GM08714 (cell line): ENCODE results near the gene ZFX.
A peak's percentile ranks its signal among the peaks of the same experiment; 100 is the strongest.
"Not testable (repeated sequence)": the region's sequence is repeated elsewhere in the genome, so short reads cannot be mapped to it uniquely, and the experiment has no call there.

ENCODE experiments used
- H3K4me3 ChIP-seq: fragments of 200-500 bp; sonication (Bioruptor generic); 2 replicates; pipeline ENCODE4 v1.5.1; 2014; ENCODE audit warnings: mild to moderate bottlenecking, low read length, inconsistent platforms
- ZNF274 ChIP-seq: IDR thresholded peaks from 2 replicates; pipeline ENCODE4 v1.6.1; 2012; ENCODE audit warnings: mild to moderate bottlenecking, low read depth, low read length

Gene ZFX

DNA sequence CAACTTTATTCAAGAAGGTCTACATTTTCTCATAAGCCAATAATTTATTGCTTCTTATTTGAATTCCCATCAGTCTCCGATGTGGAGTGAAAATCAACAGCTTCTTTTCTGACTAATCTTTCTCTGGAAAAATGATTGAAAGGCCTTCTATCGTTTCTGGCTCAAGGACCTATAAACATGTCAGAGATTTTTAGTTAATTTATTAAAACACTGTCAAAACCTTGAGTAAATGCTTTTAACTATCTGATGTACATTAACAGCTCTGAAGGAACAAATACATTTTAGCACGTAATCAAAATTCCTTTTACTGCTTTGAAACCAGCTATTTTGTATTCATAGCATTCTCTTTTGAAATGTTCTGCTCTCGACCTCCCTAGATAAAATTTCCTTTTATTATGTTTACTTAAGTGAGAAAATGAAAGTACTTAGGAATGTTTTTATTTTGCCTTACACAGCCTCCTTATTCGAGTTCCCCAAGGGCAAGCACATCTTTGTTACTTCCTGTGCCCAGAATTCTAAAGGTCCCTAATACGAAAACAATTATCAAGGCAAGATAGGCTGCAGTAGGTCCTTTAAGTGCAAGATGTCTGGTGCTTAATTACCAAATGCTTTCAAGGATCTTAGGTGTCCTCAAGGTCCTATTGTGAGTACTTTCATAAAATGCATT lies 3.1 kb upstream of the ZFX start:
- no peak for TF ChIP-seq ZNF274
- no peak overlapping the region; the same call in 1 of the 2 replicates for H3K4me3 ChIP-seq

DNA sequence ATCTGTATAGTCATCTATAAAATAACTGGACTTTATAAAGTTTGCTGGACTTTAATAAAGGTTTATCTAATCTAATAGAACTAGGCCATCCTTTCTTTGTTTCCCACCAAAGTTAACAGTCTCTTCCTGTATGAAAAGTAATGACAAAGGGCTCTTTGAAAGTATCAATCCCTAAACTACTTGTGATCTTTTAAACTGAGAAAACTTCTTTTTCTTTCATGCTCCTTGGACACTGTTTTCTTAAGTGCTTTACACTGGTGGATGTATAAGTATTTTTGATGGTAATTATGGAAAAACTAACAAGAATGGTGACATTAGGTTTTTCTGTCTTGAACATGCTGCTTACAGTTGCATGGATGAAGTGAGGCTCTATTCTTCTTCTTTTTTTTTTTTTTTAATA lies 2.4 kb upstream of the ZFX start:
- no peak for TF ChIP-seq ZNF274
- H3K4me3 ChIP-seq, result no peak overlapping the region

DNA sequence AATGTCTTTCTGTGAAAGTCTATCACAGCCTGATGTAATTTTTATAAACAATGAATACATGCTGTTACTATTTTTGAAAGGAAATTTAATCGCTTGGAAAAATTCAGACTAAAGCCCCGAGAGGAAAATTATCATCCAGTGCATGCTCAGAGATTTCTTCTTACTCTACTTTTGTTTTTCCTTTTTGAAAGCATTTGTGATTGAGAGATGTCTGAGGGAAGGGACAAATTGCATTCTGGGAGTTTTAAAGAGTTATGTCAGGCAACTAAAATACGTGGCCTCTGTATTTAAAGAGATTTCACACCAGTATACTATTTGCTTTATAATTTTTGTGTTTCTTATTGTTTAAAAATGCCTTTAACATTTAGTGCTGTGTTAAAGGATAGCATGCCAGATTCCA lies 1.4 kb upstream of the ZFX start:
- H3K4me3 ChIP-seq, result peak overlapping the region; percentile 98; the same call in 1 of the 2 replicates
- no peak for TF ChIP-seq ZNF274

DNA sequence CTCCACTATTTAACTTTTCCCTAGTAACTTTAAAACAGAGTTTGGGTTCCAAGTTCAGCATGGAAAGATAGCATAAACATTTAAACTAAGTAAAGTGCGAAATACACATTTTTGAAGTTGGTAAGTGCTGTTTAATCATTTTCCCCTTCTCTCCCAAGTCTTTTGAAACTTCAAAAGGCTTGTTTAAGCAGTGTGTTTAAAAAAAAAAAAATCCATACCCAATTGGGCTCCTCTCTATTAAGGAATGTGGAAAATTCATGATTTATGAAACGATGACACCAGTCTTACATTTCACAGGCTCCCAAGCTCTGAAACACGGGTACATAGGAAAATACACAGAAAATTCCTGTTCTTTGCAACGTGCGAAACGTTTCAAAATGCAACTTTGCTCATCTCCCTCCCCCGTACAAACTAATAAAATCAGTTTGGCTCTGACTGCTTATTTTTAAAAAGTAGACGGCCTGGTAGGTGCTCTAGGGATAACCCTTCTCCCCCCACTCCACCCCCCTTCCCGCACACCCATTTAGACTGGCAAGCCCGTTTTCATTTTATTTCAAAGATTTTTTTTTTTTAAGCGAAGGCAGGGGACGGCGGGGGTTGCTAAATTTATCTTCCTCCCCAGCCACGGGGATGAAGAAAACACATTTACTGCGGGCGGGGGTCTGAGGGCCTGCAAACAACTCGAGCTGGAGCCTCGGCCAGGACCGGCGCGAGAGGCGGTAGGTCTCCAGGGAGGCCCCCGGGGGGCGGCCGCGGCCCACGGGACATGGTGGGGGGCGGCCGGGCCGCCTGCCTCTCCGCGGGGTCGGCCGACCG lies 786 bp upstream of the ZFX start:
- peak overlapping the region; percentile 98 for H3K4me3 ChIP-seq
- TF ChIP-seq ZNF274, result no peak

DNA sequence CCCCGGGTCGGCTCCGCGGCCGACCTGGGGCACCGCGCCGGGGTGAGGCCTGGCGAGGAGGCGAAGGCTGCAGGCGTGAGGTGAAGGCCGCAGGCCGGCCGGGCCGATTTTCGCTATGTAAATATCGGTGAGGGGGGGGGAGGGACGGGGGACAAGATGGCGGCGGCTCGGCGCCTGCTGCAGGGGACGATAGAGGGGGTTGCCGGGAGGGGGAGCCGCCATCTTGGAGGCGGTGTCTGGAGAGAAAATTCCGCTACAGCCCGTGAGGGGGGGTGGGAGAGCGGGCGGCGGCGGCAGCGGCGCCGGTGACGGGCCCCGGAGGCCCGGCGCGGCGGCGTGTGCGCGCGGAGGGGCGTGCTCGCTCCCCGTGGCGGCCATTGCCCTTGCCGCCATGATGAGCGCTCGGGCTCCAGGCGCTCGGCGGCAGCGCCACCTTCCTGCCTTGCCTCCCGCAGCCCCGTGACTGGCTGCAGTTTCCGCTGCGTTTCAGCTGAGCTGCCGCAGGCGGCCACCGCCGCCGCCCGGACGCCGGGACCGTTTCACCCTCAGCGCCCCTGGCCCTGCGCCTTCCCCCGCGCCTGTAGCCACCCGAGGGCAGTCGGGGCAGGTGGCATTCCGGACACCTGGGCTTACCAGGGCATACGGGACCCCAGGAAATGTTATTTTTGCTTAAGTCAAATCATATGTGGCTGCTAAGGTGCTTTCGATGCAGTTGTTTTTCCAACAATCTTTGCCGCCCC lies 692 bp downstream of the ZFX start:
- TF ChIP-seq ZNF274, result no peak
- peak overlapping the region; percentile 98 for H3K4me3 ChIP-seq

DNA sequence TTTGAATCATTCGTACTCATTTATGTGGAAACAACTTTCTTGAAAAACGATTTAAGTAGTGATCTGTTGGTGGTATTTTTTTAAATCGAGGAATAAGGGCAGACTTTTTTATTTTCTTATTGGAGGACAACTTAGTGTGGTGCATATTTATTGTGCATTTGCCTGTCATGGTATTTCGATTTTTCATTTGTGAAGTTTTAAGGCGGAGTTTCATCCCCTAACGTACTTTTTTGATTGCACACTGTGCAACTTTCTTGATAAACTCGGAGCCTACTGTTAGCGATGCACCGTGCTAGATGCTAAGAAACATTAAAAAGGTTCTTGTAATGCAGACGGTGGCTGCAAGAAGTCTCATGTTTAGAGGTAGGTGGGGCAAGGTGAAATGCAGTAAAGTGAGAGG lies 1.4 kb downstream of the ZFX start:
- TF ChIP-seq ZNF274, result no peak
- H3K4me3 ChIP-seq, result peak overlapping the region; percentile 98

DNA sequence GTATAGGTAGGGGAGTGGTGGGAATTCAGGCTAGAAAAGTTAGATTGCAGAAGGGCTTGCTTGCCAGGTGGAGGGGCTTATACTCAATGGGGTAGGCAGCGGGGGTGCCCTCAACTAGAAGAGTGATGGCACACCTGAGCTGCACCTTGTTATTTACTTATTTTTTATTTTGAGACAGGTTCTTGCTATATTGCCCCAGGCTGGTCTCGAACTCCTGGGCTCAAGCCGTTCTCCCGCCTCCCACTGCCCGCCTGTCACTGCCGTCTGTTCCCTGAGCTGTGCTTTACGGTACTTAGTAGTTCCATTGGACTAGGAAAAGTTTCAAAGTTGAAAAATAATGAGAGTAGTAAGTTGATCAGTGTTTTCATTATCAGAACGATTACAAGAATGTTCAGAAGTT lies 2.0 kb downstream of the ZFX start:
- peak overlapping the region; percentile 98 for H3K4me3 ChIP-seq
- TF ChIP-seq ZNF274, result no peak

DNA sequence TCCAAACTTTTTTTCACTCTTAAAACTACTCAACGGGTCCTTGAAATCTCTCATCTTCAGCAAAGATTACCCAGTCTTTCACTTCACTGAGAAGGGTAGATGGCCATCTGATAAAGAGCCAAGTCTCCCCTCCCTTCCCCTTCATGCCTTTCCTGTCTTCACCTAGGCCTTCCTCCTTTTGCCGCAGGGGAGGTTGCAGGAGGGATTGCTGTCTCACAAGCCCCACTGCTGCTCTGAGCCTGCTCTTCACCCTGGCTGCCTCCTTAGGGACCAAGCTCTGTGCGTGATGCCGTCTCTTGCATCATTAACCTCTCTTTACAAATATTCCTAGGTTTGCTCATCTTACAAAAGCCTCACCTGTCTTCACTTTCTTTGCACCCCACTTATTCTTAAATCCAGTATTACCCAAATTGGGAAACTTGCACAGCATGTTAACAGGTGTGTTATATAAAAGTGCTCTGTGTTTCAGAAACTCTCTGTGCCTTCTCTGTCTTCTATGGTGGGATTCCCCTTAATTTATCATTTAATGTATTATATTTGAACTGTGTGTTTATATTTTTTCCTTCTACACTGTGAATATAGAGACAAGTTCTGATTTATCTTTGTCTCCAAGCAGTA lies 3.8 kb downstream of the ZFX start:
- H3K4me3 ChIP-seq, result peak overlapping the region; percentile 5
- TF ChIP-seq ZNF274, result no peak

DNA sequence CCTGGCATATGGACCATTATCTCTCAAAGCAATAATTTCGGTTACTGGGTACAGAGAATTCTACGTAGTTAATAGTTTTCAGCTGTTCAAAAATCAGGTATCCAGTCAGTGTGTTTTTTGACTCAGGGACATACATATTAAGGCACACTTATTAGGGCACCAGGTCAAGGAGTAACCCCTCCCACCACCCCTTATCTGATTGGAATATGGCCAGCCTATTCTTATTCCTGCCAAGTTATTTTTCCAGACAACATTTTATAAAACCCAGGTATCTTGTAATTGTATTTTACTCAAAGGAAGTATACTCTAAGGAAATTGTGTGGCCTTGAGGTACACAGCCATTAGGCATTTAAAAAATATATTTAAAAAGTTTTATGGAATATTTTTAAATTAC lies 4.3 kb downstream of the ZFX start:
- TF ChIP-seq ZNF274, result no peak
- no peak overlapping the region for H3K4me3 ChIP-seq

DNA sequence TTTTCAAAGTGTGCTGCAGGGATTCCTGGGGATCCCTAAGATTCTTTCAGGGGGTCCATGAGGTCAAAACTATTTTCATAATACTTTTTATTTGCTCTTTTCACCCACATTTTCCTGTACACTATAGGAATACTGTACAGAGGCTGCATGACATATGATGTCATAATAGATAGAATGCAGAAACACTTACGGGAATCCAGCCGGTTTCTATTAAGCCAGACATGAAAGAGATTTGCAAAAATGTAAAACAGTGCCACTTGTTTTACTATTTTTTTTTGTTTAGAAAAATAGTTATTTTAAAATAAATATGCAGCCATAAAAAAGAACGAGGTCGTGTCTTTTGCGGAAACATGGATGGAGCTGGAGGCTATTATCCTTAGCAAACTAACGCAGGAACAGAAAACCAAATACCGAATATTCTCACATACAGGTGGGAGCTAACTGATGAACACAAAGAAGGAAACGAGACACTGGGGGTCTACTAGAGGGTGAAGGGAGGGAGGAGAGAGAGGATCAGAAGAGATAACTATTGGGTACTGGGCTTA lies 5.0 kb downstream of the ZFX start:
- no peak for TF ChIP-seq ZNF274
- H3K4me3 ChIP-seq, result no peak overlapping the region

DNA sequence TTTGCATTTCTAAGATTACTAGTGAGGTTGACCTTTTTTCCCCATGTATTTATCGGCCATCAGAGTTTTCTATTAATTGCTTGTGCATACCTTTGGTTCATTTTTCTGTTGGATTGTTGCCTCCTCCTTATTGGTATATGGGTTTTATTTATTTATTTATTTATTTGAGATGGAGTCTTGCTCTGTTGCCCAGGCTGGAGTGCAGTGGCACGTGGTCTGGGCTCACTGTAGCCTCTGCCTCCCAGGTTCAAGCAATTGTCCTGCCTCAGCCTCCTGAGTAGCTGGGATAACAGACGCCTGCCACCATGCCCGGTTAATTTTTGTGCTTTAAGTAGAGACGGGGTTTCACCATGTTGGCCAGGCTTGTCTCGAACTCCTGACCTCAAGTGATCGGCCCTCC lies 6.2 kb downstream of the ZFX start:
- H3K4me3 ChIP-seq, result not testable (repeated sequence)

DNA sequence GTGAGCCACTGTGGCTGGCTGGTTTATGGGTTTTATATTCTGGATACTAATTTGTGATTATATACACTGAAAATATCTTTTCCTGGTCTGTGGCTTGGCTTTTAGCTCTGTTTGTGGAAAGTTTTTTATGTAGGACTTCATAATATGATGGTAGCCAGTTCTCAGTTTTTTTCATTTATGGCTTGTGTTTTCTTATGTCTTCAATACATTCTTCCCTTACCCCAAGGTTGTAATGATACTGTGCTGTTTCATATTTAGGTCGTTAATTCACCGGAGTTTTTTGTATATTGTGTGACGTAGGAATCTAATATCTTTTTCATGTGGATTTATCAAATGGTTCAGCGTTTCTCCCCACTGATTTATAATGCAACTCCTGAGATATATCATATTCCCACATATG lies 6.6 kb downstream of the ZFX start:
- H3K4me3 ChIP-seq, result no peak overlapping the region
- no peak for TF ChIP-seq ZNF274

DNA sequence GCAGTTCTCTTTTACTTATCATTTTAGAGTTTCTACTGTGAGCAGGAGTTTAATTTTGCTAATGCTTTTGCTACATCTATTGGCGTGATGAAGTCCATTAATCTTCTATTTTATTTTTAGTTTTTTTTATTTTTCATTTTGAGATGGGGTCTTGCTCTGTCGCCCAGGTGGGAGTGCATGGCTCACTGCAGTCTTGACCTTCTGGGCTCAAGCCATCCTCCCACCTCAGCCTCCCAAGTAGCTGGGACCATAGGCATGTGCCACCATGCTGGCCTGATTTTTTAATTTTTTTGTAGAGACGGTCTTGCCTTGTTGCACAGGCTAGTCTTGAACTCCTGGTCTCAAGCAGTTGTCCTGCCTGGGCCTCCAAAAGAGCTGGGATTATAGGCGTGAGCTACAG lies 9.4 kb downstream of the ZFX start:
- no peak for TF ChIP-seq ZNF274
- no peak overlapping the region for H3K4me3 ChIP-seq

DNA sequence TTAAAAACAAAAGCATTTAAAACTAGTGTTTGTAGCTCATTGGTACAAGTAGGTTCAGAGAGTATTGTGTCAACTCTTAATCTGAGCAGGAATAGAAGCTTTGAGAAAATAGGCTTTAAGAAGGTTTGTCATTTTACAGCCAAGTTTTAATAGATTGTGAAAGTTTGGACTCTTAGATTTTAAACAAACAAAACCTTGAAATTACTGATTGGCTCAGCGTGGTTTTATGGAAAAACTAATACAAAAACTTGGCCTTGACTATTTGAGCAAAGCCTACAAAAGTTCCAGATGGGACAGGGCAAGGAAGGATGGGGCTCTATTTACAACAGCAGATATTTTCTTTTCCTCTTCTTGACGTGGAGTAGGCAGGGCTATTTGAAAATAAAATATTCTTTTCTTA lies 16.5 kb downstream of the ZFX start:
- no peak for TF ChIP-seq ZNF274

More for the DNA sequence above, 16.5 kb downstream of the ZFX start:
- no peak overlapping the region for H3K4me3 ChIP-seq
